SU-DHL-6 (cell line): ENCODE measurements around the gene MORF4L2.
A peak's percentile ranks its signal among the peaks of the same experiment; 100 is the strongest.

Experiments used
- H2AFZ ChIP-seq: fragments of 200-600 bp; sonication (generic); 2 replicates; pipeline ENCODE4 v1.6.1; 2014; ENCODE audit warnings: low read depth, mild to moderate bottlenecking, moderate library complexity, mixed read lengths, antibody characterized with exemption, low read length; ENCODE audit not compliant: severe bottlenecking
- H3F3A ChIP-seq: fragments of 200-600 bp; shearing (Covaris generic); 2 replicates; pipeline ENCODE4 v1.6.0; 2016; ENCODE audit warnings: antibody characterized with exemption, mild to moderate bottlenecking; ENCODE audit not compliant: insufficient read depth
- H3K27ac ChIP-seq: fragments of 200-600 bp; sonication (generic); 2 replicates; pipeline ENCODE4 v1.5.1; 2016; ENCODE audit warnings: low read depth, mild to moderate bottlenecking, low read length, moderate library complexity, mixed read lengths
- H3K27me3 ChIP-seq: fragments of 200-600 bp; sonication (generic), shearing (Covaris generic); 2 replicates; pipeline ENCODE4 v1.6.0; 2014; ENCODE audit warnings: mild to moderate bottlenecking, low read length
- H3K36me3 ChIP-seq: fragments of 200-600 bp; sonication (generic); 2 replicates; pipeline ENCODE4 v1.6.1; 2014; ENCODE audit warnings: mild to moderate bottlenecking, low read length, mixed read lengths
- H3K4me2 ChIP-seq: fragments of 300-600, 200-600 bp; shearing (Covaris generic), sonication (generic); 2 replicates; pipeline ENCODE4 v1.6.0; 2014; ENCODE audit warnings: low read length, low read depth, mild to moderate bottlenecking; ENCODE audit not compliant: poor library complexity, severe bottlenecking
- H3K4me3 ChIP-seq: fragments of 200-600 bp; sonication (generic); 2 replicates; pipeline ENCODE4 v1.5.1; 2014; ENCODE audit warnings: antibody characterized with exemption, low read length, mild to moderate bottlenecking, mixed read lengths; ENCODE audit not compliant: insufficient read depth, poor library complexity, severe bottlenecking
- H3K79me2 ChIP-seq: fragments of 200-600 bp; sonication (generic); 2 replicates; pipeline ENCODE4 v1.6.1; 2014; ENCODE audit warnings: mild to moderate bottlenecking, low read length, moderate library complexity; ENCODE audit not compliant: insufficient read depth
- H3K9ac ChIP-seq: fragments of 200-600 bp; sonication (generic); 2 replicates; pipeline ENCODE4 v1.7.0; 2014; ENCODE audit warnings: mild to moderate bottlenecking, low read length
- H3K9me2 ChIP-seq: fragments of 200-600 bp; sonication (generic); replicated peaks from 2 replicates; pipeline ENCODE4 v1.6.1; 2014; ENCODE audit warnings: low read length; ENCODE audit not compliant: insufficient read depth
- H3K9me3 ChIP-seq: fragments of 200-600 bp; sonication (generic); 2 replicates; pipeline ENCODE4 v1.6.1; 2014; ENCODE audit warnings: low read length, mixed read lengths; ENCODE audit not compliant: insufficient read depth
- H4K20me1 ChIP-seq: fragments of 200-600 bp; sonication (generic); 2 replicates; pipeline ENCODE4 v1.6.1; 2014; ENCODE audit warnings: low read depth, mild to moderate bottlenecking, antibody characterized with exemption, low read length, moderate library complexity, mixed read lengths
- EZH2phosphoT487 ChIP-seq: fragments of 200-600 bp; sonication (generic), shearing (Covaris generic); conservative IDR thresholded peaks from 2 replicates; pipeline ENCODE4 v1.6.1; 2018; ENCODE audit warnings: mild to moderate bottlenecking, antibody characterized with exemption, low read length, moderate library complexity, mixed read lengths
- TF ChIP-seq, protein P1 (sequence below): fragments of 200-600 bp; sonication (generic); IDR thresholded peaks from one replicate; pipeline ENCODE4 v1.5.1; 2017; ENCODE audit warnings: antibody characterized with exemption, mild to moderate bottlenecking, low read length, moderate library complexity; ENCODE audit not compliant: insufficient read depth, poor library complexity, severe bottlenecking

The MORF4L2 gene

DNA sequence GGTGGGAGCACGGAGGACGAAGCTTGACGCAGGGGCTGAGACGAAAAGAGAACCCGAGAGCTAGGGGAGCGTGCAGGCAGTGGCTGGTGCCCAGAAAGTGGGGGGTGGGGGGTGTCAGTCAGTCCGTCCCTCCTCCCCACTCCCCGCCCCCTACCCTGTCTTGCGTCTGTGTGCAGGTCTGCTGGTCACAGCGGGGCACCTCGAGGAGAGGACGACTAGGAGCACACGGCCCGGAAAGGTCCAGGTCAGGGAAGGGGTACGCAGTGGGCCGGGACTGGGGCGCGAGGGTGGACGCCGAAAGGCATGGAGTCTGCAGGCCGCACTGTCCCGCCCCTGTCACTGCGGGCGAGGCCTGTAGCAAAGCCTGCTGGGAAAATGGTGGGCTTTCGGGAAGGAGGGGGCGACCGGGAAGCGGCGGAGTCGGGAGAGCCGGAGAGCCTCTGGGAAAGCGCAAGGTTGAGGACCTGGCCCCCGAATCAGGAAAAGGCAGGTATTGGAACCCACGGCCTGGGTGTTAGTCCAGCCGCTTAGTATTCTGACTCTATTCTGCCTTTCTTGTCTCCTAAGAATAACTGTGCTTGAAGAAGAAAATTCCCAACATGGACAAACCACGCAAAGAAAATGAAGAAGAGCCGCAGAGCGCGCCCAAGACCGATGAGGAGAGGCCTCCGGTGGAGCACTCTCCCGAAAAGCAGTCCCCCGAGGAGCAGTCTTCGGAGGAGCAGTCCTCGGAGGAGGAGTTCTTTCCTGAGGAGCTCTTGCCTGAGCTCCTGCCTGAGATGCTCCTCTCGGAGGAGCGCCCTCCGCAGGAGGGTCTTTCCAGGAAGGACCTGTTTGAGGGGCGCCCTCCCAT lies 57.0 kb downstream of the MORF4L2 start:
- Histone ChIP-seq H3K79me2 (no peaks in the 10 kb centered on the region), H2AFZ (peak overlapping the region; percentile 54), H3K9me2 (no peaks in the 10 kb centered on the region), H3K9ac (peak overlapping the region; percentile 20; the same call in 1 of the 2 replicates), H4K20me1 (no peaks in the 10 kb centered on the region), H3K4me2 (peak overlapping the region; percentile 41), H3K9me3 (no peaks in the 10 kb centered on the region), H3K27ac (no peak overlapping the region), H3F3A (no peaks in the 10 kb centered on the region), H3K4me3 (peak overlapping the region; percentile 38), H3K27me3 (no peaks in the 10 kb centered on the region), H3K36me3 (no peaks in the 10 kb centered on the region)
- TF ChIP-seq, protein P1, sequence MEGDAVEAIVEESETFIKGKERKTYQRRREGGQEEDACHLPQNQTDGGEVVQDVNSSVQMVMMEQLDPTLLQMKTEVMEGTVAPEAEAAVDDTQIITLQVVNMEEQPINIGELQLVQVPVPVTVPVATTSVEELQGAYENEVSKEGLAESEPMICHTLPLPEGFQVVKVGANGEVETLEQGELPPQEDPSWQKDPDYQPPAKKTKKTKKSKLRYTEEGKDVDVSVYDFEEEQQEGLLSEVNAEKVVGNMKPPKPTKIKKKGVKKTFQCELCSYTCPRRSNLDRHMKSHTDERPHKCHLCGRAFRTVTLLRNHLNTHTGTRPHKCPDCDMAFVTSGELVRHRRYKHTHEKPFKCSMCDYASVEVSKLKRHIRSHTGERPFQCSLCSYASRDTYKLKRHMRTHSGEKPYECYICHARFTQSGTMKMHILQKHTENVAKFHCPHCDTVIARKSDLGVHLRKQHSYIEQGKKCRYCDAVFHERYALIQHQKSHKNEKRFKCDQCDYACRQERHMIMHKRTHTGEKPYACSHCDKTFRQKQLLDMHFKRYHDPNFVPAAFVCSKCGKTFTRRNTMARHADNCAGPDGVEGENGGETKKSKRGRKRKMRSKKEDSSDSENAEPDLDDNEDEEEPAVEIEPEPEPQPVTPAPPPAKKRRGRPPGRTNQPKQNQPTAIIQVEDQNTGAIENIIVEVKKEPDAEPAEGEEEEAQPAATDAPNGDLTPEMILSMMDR: no peak
- no peak for TF ChIP-seq EZH2phosphoT487

DNA sequence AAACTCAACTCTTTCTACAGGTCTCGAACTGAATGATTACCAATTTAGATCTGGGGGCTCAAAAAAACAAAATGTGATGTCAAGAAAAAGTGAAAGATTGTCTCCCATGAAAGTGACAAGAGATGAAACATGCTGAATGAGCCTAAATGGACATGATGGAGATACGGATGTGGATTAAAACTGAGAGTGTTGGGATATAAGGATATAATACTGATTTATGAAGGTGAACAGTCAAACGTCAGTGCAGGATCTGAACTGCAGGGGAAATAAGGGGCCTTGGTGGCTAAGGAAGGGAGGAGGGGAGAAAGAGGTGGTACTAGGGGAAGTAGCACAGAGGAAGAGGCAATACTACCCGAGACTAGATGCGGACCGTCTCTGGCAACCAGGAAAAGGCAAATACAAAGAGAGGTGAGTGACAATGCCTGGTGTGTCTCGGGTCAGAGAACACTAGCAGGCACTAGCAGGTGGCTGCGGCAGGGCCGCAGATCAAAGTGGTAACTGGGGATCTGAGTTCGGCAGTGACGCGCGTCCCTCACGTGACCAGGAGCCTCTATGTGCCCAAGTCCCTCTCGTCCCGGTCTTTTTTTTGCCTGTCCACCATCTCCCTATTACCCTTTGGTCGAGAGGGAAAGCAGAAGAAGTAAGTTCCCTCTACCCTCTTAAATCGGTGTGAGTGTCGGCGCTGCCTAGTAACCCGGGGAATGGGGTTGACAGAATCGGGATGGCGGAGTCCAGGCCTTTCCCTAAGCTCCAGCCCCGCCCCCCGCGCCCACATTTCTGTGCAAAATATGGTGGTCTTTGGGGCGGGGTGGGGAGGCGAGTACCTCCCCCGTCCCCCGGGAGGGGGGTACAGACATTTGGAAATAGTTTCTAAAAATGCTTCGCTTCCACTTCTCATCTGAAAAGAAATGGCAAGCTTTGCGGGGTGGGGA lies 57.8 kb downstream of the MORF4L2 start, which contains the start of gene TCEAL1:
Gene TCEAL1, plus strand, starts transcription at position 590 of the 932 bp plus-strand sequence. CDS start 942 bp downstream, outside the sequence.
- no peaks in the 10 kb centered on the region for H3K27me3 ChIP-seq
- peak within 1 kb of the TSS; percentile 41 for H3K4me2 ChIP-seq
- H3K79me2 ChIP-seq: no peaks in the 10 kb centered on the region
- TF ChIP-seq, protein P1: no peak
- no peak for TF ChIP-seq EZH2phosphoT487
- H3K9ac ChIP-seq: peak within 1 kb of the TSS; percentile 20; the same call in 1 of the 2 replicates
- peak within 1 kb of the TSS; percentile 54 for H2AFZ ChIP-seq
- no peak within 1 kb of the TSS for H3K27ac ChIP-seq
- H3F3A ChIP-seq: no peaks in the 10 kb centered on the region
- no peaks in the 10 kb centered on the region for H3K36me3 ChIP-seq
- H4K20me1 ChIP-seq: no peaks in the 10 kb centered on the region
- H3K9me2 ChIP-seq: no peaks in the 10 kb centered on the region
- H3K9me3 ChIP-seq: no peaks in the 10 kb centered on the region
- H3K4me3 ChIP-seq: peak within 1 kb of the TSS; percentile 38

DNA sequence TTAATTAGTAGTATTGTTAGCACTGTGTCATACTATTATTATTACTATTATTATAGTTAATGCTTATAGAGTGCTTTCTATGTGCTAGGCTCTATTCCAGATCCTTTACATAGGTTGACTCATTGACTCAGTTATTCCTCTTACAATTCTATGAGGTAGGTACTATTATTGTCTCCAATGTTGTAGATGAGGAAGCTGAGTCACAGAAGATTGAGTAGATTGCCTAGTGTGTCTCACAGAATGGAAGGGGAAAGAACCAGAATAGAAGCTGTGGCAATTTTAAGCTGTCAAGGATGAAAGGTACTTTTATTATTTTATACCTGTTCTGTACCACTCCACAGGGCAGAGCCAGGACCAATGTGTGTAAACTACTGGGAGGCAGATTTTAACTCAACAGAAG lies 59.6 kb downstream of the MORF4L2 start:
- Histone ChIP-seq H3K27ac (no peak overlapping the region), H3F3A (no peaks in the 10 kb centered on the region), H3K4me2 (no peak overlapping the region), H3K9me3 (no peaks in the 10 kb centered on the region), H3K27me3 (no peaks in the 10 kb centered on the region), H3K9ac (no peak overlapping the region), H3K4me3 (no peak overlapping the region), H4K20me1 (no peaks in the 10 kb centered on the region), H2AFZ (no peak overlapping the region), H3K9me2 (no peaks in the 10 kb centered on the region), H3K36me3 (no peaks in the 10 kb centered on the region), H3K79me2 (no peaks in the 10 kb centered on the region)
- TF ChIP-seq, protein P1: no peak
- no peak for TF ChIP-seq EZH2phosphoT487
